Right ventricle myocardium superior (tissue), 1 donor: ENCODE data around the gene CDH1. TPM values are rescaled to one million over a fixed set of nuclear protein-coding genes. Genes with fewer than 3 reads are reported as not detected.
"Not testable (repeated sequence)": the region's sequence is repeated elsewhere in the genome, so short reads cannot be mapped to it uniquely, and the experiment has no call there.

Experiments used
- ATAC-seq: fragments of 200-7000 bp; cut with Tn5 transposase; one replicate; pipeline ENCODE4 v1.9.1; 2020; ENCODE audit warnings: mild to moderate bottlenecking; ENCODE audit not compliant: poor library complexity
- DNase-seq: peaks from one replicate; pipeline ENCODE4 v3.0.0-alpha.2; 2020
- intact Hi-C: fragments of 100-400 bp; cut with DNase I; formaldehyde crosslinking; loops from one replicate; pipeline ENCODE4 v1.11.2; 2022
- long read RNA-seq: library from polyadenylated mRNA; unstranded; transcript quantifications from one replicate; pipeline ENCODE4 v2.0.0, GENCODE V29; 2021
- total RNA-seq: library from RNA; stranded (reverse); fragmentation: NEBNext Ultra II Directional; extraction: Animal tissue kit (Norgen Biotek cat#: 25700); gene quantifications from one replicate; pipeline ENCODE4 v1.2.1, GENCODE V29; 2021
- donor health status: DM: no; HTN: yes; CAD: no; lungs with severe emphysema.

Gene CDH1
- not detected for total RNA-seq
- long read RNA-seq: 0 reads

DNA sequence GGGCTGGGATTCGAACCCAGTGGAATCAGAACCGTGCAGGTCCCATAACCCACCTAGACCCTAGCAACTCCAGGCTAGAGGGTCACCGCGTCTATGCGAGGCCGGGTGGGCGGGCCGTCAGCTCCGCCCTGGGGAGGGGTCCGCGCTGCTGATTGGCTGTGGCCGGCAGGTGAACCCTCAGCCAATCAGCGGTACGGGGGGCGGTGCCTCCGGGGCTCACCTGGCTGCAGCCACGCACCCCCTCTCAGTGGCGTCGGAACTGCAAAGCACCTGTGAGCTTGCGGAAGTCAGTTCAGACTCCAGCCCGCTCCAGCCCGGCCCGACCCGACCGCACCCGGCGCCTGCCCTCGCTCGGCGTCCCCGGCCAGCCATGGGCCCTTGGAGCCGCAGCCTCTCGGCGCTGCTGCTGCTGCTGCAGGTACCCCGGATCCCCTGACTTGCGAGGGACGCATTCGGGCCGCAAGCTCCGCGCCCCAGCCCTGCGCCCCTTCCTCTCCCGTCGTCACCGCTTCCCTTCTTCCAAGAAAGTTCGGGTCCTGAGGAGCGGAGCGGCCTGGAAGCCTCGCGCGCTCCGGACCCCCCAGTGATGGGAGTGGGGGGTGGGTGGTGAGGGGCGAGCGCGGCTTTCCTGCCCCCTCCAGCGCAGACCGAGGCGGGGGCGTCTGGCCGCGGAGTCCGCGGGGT is at the start of gene CDH1:
TSS of gene CDH1 (plus strand) at position 247 of the 684 bp plus-strand sequence. CDS start at position 371, 124 bp downstream.
- DNase-seq (no peak), ATAC-seq (peak; percentile 64)
- intact Hi-C loops: no loop called here

DNA sequence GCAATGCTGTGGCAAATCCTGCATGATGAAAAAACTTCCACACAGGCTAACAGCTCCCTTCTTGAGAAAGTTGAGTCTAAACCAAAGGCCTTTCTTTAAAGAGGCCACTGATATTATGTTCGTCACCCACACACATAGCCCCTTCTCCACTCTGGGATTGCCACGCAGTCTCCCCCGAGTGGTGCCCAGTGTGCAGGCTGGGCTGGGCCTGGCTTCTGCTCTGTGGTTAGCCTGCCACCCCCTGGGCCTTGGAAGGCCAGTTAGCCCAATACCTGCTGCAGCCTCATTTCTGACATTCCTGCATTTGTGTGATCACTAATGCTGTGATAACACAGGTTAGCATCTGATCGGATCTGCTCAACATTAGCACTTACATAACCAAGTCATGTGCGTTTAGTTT is 47.2 kb upstream of the CDH1 start:
- intact Hi-C loops: no loop called here
- DNase-seq (no peak), ATAC-seq (no peak)

DNA sequence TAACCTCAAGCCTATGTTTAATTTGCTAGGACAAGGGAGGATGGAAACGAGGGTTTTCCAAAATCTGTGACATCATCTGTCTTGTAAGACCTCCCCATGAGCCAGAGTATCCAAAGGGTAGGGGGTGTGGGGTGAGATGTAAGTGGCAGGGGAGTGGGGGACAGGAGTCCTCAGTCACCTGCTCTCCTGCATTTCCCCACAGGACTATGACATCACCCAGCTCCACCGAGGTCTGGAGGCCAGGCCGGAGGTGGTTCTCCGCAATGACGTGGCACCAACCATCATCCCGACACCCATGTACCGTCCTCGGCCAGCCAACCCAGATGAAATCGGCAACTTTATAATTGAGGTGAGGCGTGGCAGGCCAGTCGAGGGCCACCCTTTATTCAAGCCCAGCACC is 41.5 kb upstream of the CDH1 start:
- ATAC-seq: no peak
- DNase-seq: no peak
- intact Hi-C loops: no loop called here

DNA sequence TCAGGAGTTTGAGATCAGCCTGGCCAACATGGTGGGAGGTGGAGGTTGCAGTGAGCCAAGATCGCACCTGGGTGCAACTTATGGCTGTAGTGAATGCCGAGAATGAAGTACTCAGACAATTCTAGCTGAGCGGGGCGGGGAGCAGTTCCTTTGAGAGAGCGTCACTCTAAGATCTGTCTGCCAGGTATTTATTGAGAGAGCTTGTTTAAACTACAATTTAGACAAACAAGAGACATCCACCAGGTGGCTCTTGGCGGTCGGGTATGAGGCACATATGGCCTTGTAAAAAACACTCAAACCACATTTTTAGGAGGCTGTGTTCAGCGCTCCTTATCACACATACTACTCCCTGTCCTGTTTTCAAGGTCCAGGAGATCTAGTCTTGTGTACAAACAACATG is 40.6 kb upstream of the CDH1 start:
- intact Hi-C loops: no loop called here
- DNase-seq: no peak
- no peak for ATAC-seq

DNA sequence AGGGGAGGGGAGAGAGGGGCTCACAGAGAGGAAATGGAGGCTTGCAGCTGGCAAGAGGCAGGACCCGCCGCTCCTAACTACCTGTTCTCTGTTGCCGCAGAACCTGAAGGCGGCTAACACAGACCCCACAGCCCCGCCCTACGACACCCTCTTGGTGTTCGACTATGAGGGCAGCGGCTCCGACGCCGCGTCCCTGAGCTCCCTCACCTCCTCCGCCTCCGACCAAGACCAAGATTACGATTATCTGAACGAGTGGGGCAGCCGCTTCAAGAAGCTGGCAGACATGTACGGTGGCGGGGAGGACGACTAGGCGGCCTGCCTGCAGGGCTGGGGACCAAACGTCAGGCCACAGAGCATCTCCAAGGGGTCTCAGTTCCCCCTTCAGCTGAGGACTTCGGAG is 39.0 kb upstream of the CDH1 start:
- intact Hi-C loops: no loop called here
- DNase-seq (no peak), ATAC-seq (no peak)

- intact Hi-C loops: no loop called here
- ATAC-seq: no peak
- DNase-seq: no peak
Measured at GRCh38 chr16:68700120-68700519, 37.0 kb upstream of the CDH1 start.

DNA sequence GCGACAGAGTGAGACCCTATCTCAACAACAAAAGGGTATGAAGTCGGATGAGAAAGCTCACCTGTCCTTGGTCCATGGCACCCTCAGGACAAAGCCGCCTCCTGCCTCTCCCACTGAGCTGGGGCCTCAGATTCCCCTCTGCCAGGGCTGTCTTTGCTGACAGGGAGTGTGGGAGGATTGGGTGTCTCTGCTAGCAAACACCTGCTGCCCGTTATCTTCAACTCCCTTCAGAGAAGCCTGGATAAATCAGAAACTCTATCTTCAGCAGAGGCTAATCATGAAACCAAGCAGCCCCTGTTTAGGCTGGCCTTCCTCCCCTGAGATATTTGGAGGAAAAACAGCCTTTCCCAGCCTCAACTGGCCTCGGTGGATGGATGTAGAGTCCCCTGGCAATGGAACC is 36.3 kb upstream of the CDH1 start:
- intact Hi-C loops: no loop called here
- DNase-seq (no peak), ATAC-seq (no peak)

GRCh38 chr16:68704232-68704867 is 32.7 kb upstream of the CDH1 start:
- DNase-seq (peak; percentile 62), ATAC-seq (peak; percentile 82)
- intact Hi-C loops: no loop called here

- intact Hi-C loops: no loop called here
- ATAC-seq: peak; percentile 69
- peak; percentile 47 for DNase-seq
Measured at GRCh38 chr16:68707340-68708152, 29.5 kb upstream of the CDH1 start.

- DNase-seq: no peak
- intact Hi-C loops: no loop called here
- no peak for ATAC-seq
Measured at GRCh38 chr16:68710211-68710610, 26.9 kb upstream of the CDH1 start.

DNA sequence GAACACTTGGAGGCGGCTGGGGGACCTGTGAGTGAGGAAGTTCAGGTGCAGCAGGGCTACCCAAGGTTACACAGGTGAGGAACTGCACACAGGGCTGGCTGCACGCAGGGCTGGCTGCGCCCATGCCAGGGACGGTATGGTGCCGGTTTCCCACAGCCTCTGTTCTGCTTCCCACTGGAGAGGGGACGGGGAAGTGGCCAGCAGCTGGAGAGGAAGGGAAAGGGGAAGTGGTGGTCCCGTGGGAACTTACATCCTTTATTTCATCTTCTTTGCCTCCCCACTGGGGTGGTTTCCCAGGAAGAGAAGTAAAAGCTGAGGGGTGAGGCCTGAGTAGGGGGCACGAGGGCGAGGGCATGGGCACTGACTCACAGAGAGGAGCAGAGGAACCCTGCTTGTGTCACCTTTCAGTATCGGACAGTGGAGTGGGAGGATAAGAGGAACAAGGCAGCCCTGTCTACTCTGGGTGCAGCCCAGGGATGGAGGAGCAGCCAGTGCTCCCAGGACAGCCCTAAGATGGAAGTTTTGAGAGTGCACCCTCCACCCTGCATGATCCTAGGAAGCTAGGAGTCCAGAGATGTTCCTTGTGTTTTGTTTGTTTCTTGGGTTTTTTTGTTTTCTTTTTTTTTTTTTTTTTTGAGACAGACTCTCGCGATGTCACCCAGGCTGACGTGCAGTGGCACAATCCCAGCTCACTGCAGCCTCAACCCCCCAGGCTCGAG is 25.5 kb upstream of the CDH1 start:
- no peak for ATAC-seq
- intact Hi-C loops: no loop called here
- DNase-seq: no peak

DNA sequence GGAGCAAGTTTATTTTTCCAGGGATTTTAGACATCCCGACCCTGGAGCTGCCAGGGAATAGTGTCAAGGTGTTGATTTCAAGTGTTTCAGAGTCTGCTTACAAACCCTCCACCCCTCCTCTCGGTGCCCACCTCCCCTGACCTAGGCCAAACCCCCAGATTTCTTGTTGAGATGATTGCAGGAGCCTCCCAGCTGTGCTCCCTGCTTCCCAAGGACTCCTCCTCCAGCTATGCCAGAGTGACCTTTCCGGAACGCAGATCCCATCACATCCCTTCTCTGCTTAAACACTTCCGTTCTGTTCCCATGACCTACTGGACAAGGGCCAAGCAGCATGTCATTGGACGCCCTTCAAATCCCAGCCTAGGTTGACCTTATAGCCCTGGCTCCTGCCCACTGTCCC is 23.7 kb upstream of the CDH1 start:
- ATAC-seq (no peak), DNase-seq (no peak)
- intact Hi-C loops: no loop called here

DNA sequence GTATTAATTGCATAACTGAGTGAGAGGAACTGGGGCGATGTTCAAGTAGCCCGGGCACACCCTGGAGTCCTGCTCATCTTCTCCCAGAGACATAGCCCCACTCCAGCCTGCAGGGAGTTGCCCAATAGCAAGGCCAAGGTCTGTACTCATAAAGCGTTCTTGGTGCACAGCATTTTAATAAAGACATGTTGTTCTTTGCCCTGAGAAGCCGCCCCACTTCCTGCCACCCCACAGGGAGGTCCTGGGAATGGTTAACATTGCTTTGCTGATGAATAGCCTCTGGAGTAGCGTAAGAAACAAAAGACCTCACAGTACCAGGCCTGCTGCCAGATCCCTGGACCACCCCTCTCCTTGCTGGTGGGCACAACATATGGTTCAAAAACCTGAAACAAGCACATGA is 21.6 kb upstream of the CDH1 start:
- no peak for DNase-seq
- ATAC-seq: no peak
- intact Hi-C loops: no loop called here

GRCh38 chr16:68716516-68716915 is 20.6 kb upstream of the CDH1 start:
- intact Hi-C loops, DNase-seq, ATAC-seq: not testable (repeated sequence)

DNA sequence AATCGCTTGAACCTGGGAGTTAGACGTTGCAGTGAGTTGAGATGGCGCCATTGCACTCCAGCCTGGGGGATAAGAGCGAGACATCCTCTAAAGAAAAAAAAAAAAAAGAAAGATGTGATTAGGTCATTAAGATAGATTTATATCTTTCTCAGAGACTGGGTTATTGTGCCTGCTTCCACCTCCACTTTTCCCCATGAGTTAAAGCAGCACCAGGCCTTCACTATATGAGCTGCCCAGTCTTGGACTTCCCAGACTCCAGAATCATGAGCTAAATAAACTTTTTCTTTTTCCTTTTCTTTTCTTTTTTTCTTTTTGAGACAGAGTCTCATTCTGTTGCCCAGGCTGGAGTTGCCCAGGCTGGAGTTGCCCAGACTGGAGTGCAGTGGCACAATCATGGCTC is 19.4 kb upstream of the CDH1 start:
- ATAC-seq: no peak
- DNase-seq: no peak
- intact Hi-C loops: no loop called here

DNA sequence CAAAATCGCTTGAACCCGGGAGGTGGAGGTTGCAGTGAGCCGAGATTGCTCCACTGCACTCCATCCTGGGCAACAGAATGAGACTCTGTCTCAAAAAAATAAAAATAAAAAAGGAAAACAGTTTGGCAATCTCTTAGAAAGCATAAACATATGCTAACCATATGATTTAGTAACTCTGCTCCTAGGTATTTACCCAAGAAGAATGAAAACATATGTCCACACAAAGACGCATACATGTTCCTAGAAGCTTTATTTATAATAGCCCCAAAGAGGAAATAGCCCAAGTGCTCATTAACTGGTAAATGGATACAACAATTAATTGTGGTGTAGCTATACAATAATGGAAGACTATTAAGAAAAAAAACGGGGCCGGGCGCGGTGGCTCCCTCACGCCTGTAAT is 18.5 kb upstream of the CDH1 start:
- no peak for ATAC-seq
- intact Hi-C loops: no loop called here
- no peak for DNase-seq

DNA sequence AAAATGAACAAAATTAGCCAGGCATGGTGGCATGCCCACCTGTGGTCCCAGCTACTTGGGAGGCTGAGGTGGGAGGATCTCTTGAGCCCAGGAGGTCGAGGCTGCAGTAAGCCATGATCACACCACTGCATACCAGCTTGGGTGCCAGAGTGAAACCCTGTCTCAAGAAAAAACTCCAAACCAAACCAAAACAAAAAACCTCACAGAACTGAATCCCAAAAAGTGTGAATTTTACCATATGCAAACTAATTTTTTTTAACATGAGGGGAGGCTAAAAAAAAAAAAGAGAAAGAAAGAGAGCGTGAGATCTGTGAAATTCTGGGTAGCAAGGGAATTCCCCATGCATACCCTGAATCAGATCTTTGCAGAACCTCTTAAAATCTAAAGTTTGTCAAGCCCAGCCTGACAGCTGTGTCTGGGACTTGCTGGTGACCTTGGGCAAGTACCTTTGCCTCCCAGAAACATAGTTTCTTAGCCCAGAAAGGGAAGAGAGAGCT is 17.1 kb upstream of the CDH1 start:
- ATAC-seq: no peak
- no peak for DNase-seq
- intact Hi-C loops: no loop called here

DNA sequence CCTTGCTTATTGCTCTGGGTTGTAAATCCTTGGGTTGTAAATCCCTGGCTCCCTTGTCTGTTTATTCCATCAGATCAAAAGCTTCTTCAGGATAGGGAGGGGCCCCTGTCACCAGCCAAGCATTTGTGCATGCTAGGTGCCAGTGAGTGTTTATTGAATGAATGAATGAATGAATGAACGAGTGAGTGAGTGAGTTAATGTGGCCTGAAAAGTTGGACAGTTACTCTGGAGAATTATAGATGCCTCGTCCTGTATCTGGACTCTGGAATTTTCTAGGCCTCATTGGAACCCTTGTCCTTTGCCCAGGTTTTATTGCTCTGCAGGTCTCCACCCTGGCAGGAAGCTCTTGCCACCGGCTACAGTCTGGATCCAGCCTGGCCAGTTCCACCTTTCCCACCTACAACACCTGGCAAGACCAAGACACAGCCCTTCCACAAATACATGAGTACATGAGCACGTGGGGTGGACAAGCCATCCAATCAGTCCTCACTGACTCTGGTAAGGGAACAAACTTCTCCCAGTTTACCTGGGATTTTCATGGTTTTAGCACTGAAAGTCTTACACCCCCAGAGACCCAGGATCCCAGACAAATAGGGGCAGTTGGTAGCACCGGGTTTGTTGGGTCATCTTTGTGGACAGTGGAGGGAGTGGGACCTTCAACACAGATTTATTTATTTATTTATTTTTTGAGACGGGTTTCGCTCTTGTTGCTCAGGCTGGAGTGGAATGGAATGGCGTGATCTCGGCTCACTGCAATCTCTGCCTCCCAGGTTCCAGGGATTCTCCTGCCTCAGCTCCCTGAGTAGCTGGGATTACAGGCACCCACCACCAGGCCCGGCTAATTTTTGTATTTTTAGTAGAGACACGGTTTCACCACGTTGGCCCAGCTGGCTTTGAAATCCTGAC is 14.7 kb upstream of the CDH1 start:
- ATAC-seq (no peak), DNase-seq (no peak)
- intact Hi-C loops: no loop called here
